GM12878 (cell line): ENCODE data around the gene TTC16. TPM values are rescaled to one million over a fixed set of nuclear protein-coding genes. Genes with fewer than 3 reads are reported as not detected.

Source experiments
- ATAC-seq: fragments of 200-7000 bp; cut with Tn5 transposase; 3 replicates; pipeline ENCODE4 v1.9.1; 2020; ENCODE audit warnings: mild to moderate bottlenecking, moderate library complexity
- BruUV-seq: library from RNA; stranded (reverse); fragments of 400-500 nt; replicated peaks from 2 replicates; lab custom pipeline; 2021; lab: Mats Ljungman, UMichigan
- CTCF ChIA-PET: fragments of 300-600 bp; sonication (Branson Sonifier 250); formaldehyde crosslinking; extraction: SDS; loops from one replicate; lab custom pipeline; 2021; ENCODE audit warnings: inconsistent platforms; lab: Yijun Ruan, JAX
- POLR2A ChIA-PET: fragments of 350-600 bp; formaldehyde crosslinking; extraction: SDS; loops from one replicate; lab custom pipeline; 2021; ENCODE audit warnings: inconsistent platforms; lab: Charles Lee
- RAD21 ChIA-PET: fragments of 300-600 bp; sonication (Branson Sonifier 250); formaldehyde crosslinking; loops from one replicate; lab custom pipeline; 2023; ENCODE audit warnings: antibody characterized with exemption; ENCODE audit not compliant: unreplicated experiment; lab: Charles Lee
- SMC1A ChIA-PET: fragments of 300-600 bp; sonication (Branson Sonifier 250); formaldehyde crosslinking; loops from one replicate; lab custom pipeline; 2023; ENCODE audit not compliant: unreplicated experiment, uncharacterized antibody; lab: Charles Lee
- DNase-seq: peaks from one replicate; pipeline ENCODE4 v3.0.0-alpha.2; 2011; ENCODE audit warnings: low read depth, low spot score
- FAIRE-seq: peaks from 3 replicates; lab custom pipeline; 2011; peaks lifted over from hg19 to GRCh38; lab: Jason Lieb, UNC
- H2AFZ ChIP-seq: 2 replicates; pipeline ENCODE4 v1.6.0; 2011; ENCODE audit warnings: low read depth, low read length, control low read depth; ENCODE audit not compliant: control insufficient read depth
- H3K27ac ChIP-seq: 2 replicates; pipeline ENCODE4 v1.5.1; 2011; ENCODE audit warnings: control low read depth; ENCODE audit not compliant: control insufficient read depth, insufficient read depth
- H3K27me3 ChIP-seq, 2 experiments: replicated peaks in 1 of 2; 2 replicates each; pipeline versions ENCODE4 v1.6.0 to v1.6.1; 2011; ENCODE audit warnings: low read length in 1 of 2; ENCODE audit not compliant: control insufficient read depth in 2 of 2, insufficient read depth in 2 of 2
- H3K36me3 ChIP-seq, 2 experiments: 2 replicates each; pipeline ENCODE4 v1.5.1; 2011; ENCODE audit warnings: low read length in 1 of 2; ENCODE audit not compliant: control insufficient read depth in 2 of 2, insufficient read depth in 2 of 2
- H3K4me1 ChIP-seq: 2 replicates; pipeline ENCODE4 v1.6.1; 2011; ENCODE audit warnings: mild to moderate bottlenecking, low read length, moderate library complexity, mixed read lengths; ENCODE audit not compliant: control insufficient read depth, insufficient read depth
- H3K4me2 ChIP-seq: 2 replicates; pipeline ENCODE4 v1.6.0; 2011; ENCODE audit warnings: control low read depth; ENCODE audit not compliant: control insufficient read depth, insufficient read depth
- H3K4me3 ChIP-seq: fragments of 200-600 bp; sonication (generic); 2 replicates; pipeline ENCODE4 v1.5.1; 2016
- H3K79me2 ChIP-seq: 2 replicates; pipeline ENCODE4 v1.6.0; 2011; ENCODE audit warnings: low read length; ENCODE audit not compliant: control insufficient read depth, insufficient read depth
- H3K9ac ChIP-seq: 2 replicates; pipeline ENCODE4 v1.8.0; 2011; ENCODE audit warnings: low read length, control low read depth, mixed read lengths; ENCODE audit not compliant: control insufficient read depth, insufficient read depth
- H3K9me3 ChIP-seq: replicated peaks from 3 replicates; pipeline ENCODE4 v1.5.1; 2011; ENCODE audit warnings: mild to moderate bottlenecking, low read length; ENCODE audit not compliant: control insufficient read depth, insufficient read depth
- H4K20me1 ChIP-seq: 2 replicates; pipeline ENCODE4 v1.6.0; 2011; ENCODE audit not compliant: control insufficient read depth, insufficient read depth
- LARP7 ChIP-seq: fragments of 450-650 bp; IDR thresholded peaks from 2 replicates; pipeline ENCODE4 v1.6.1; 2017; ENCODE audit warnings: mild to moderate bottlenecking
- NR2F1 ChIP-seq: fragments of 450-650 bp; conservative IDR thresholded peaks from 2 replicates; pipeline ENCODE4 v1.6.1; 2017; ENCODE audit warnings: mild to moderate bottlenecking
- STAT1 ChIP-seq: fragments of 450-650 bp; conservative IDR thresholded peaks from 2 replicates; pipeline ENCODE4 v1.6.1; 2014; ENCODE audit warnings: antibody characterized with exemption, mild to moderate bottlenecking
- YBX1 ChIP-seq: fragments of 450-650 bp; IDR thresholded peaks from 2 replicates; pipeline ENCODE4 v1.6.1; 2016; ENCODE audit warnings: antibody characterized with exemption
- ZBTB33 ChIP-seq: fragments of 450-650 bp; IDR thresholded peaks from 2 replicates; pipeline ENCODE4 v1.6.1; 2017; ENCODE audit warnings: mild to moderate bottlenecking
- WGBS: methylation state at CpG from one replicate; pipeline ENCODE4 v1.1.6; 2016; ENCODE audit warnings: low lambda C conversion rate; ENCODE audit not compliant: insufficient replicate concordance, insufficient coverage; ENCODE audit errors: missing lambda C conversion rate; 5-methylcytosine and 5-hydroxymethylcytosine counted together
- in situ Hi-C: fragments of 300-500 bp; cut with MboI; formaldehyde crosslinking; loops from 9 replicates; pipeline ENCODE4 v1.14.3; 2018; ENCODE audit warnings: mixed read lengths
- intact Hi-C: fragments of 100-400 bp; cut with micrococcal nuclease; formaldehyde crosslinking; loops from one replicate; pipeline ENCODE4 v1.14.2; 2022; ENCODE audit not compliant: unreplicated experiment
- polyA plus RNA-seq, 11 experiments: library from polyadenylated mRNA; depleted of rRNA in 4 of 11; unstranded in 6 of 11; stranded (reverse) in 5 of 11; fragments of >200 nt; fragmentation: Nextera tagmentation in 4 of 11; fragmentation: Illumina TruSeq in 1 of 11; extraction: Ambion mirVana in 4 of 11; extraction: Trizol in 1 of 11; gene quantifications; 1 replicate in 1 of 11; 2 replicates in 10 of 11; pipeline versions ENCODE4 v1.2.1 to v1.2.3, GENCODE V29; 2011 to 2016; ENCODE audit warnings: inconsistent platforms in 2 of 11, missing spikeins in 2 of 11, low read depth in 1 of 11
- total RNA-seq, 4 experiments: library from RNA; depleted of rRNA in 3 of 4; stranded (reverse); fragments of >200 nt in 3 of 4; fragmentation: Illumina TruSeq in 1 of 4; extraction: Trizol in 1 of 4; gene quantifications; 2 replicates each; pipeline versions ENCODE4 v1.2.1 to v1.2.3, GENCODE V29; 2013 to 2021

Gene TTC16
- total and polyA plus RNA-seq, 10 of the 15 experiments (the other 5 are each of a cell fraction or from before 2014, with no cell fraction given): 0.03 TPM; not detected in 9

- no peaks in the 10 kb centered on the region for H3K4me1 ChIP-seq
- no TSS peak for BruUV-seq
- in situ Hi-C loops (no loop called here), intact Hi-C loops (no loop called here)
- SMC1A ChIA-PET: interaction anchor here (0.7 to 1.1 kb wide), 2 partner anchors 11 to 69 kb away, joined by 3 read pairs; partner anchors contain the start of gene STXBP1
- no peak overlapping the region for H3K4me2 ChIP-seq
- H3K9ac ChIP-seq: no peak overlapping the region
- no peaks in the 10 kb centered on the region for H4K20me1 ChIP-seq
- H2AFZ ChIP-seq: no peak overlapping the region
- WGBS: 32% methylated on average over 11 of the region's 11 CpGs
- CTCF ChIA-PET: no interaction called here
- RAD21 ChIA-PET: no interaction called here
- POLR2A ChIA-PET: interaction anchor here (0.5 kb wide), 1 partner anchor 157 kb away, joined by 3 read pairs; no protein-coding TSS in a partner anchor
- H3K27ac ChIP-seq: no peak overlapping the region
- no peaks in the 10 kb centered on the region for H3K36me3 ChIP-seq
- H3K79me2 ChIP-seq: no peaks in the 10 kb centered on the region
- H3K27me3 ChIP-seq: peaks cover 0 to 3% of the 10 kb centered on the region in 2 experiments; a peak in 3 of 4 replicates
- no peaks in the 10 kb centered on the region for H3K9me3 ChIP-seq
- DNase-seq: no peak
- TF ChIP-seq YBX1 (no peak), STAT1 (no peak)
- no peak for FAIRE-seq
- ATAC-seq: no peak
- no peak overlapping the region for H3K4me3 ChIP-seq
These were observed 35.7 kb upstream of the TTC16 start for GRCh38 chr9:127680226-127680625.

DNA sequence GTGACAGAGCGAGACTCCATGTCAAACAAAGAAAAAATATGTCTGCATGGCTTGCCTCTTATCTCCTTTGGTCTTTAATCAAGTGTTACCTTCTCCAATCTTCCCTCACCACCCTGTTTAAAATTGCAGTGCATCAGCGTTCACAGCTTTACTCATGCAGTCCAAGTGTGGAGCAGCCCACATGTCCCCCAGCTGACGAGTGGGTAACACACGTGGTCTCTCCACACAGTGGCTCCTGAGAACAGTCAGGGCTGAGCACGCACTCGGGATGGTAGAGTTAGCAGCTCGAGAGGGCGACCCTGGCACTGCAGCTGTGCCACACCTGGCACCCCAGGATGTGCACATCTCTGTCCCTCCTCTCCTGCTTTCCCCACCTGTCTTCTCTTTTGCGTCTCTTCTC lies 35.0 kb upstream of the TTC16 start:
- H3K4me2 ChIP-seq: no peak overlapping the region
- intact Hi-C loops: no loop called here
- SMC1A ChIA-PET: interaction anchor here (1.1 kb wide), 1 partner anchor 69 kb away, joined by 3 read pairs; the partner anchor contains the start of gene STXBP1
- no peaks in the 10 kb centered on the region for H3K9me3 ChIP-seq
- H3K79me2 ChIP-seq: no peaks in the 10 kb centered on the region
- H3K27me3 ChIP-seq: peaks cover 0 to 3% of the 10 kb centered on the region in 2 experiments; a peak in 3 of 4 replicates
- H4K20me1 ChIP-seq: no peaks in the 10 kb centered on the region
- WGBS: 28% methylated on average over 9 of the region's 9 CpGs
- TF ChIP-seq ZBTB33: no peak
- no peak for TF ChIP-seq NR2F1
- TF ChIP-seq LARP7: no peak
- CTCF ChIA-PET: no interaction called here
- POLR2A ChIA-PET: no interaction called here
- no TSS peak for BruUV-seq
- no peak for ATAC-seq
- H3K4me3 ChIP-seq: no peak overlapping the region
- H3K36me3 ChIP-seq: no peaks in the 10 kb centered on the region
- in situ Hi-C loops: no loop called here
- H3K4me1 ChIP-seq: no peaks in the 10 kb centered on the region
- H3K9ac ChIP-seq: no peak overlapping the region
- FAIRE-seq: no peak
- RAD21 ChIA-PET: no interaction called here
- no peak overlapping the region for H2AFZ ChIP-seq
- H3K27ac ChIP-seq: no peak overlapping the region
- DNase-seq: no peak
